Measurements from ENCODE around the gene DOP1B. TPM values are rescaled to one million over a fixed set of nuclear protein-coding genes. Genes with fewer than 3 reads are reported as not detected.

Gene DOP1B
- polyA plus RNA-seq, 3 donors from 2014 or later = 2.5 to 15.5 (median 4.5) TPM

DNA sequence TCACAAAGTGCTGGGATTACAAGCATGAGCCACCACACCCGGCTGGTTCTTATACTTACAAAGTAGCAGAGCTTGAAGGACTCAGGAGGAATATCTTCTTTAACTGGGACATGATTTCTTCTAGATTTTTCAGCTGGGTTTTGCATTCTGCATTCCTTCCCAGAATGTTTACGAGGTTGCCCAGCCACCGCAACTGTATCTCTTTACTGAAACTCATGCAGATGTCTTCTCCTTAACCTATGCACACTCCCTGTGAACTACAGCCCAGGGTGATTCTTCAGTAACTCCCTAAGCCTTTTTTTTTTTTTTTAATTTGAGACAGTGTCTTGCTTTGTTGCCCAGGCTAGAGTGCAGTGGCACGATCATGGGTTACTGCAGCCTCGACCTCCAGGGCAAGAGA, 8.7 kb upstream of the DOP1B start:
- no peak for DNase-seq
- H3K36me3 Mint-ChIP-seq = no peaks in the 10 kb centered on the region
- peaks cover 0 to 5% (median 0%) of the 10 kb centered on the region in 3 donors for H3K27me3 Mint-ChIP-seq (ENCODE audit: low read depth in 3 of 3)
- H3K9me3 Mint-ChIP-seq = no peaks in the 10 kb centered on the region
- H3K4me1 Mint-ChIP-seq = peaks cover 11 to 14% of the 10 kb centered on the region in 2 donors
- H3K4me3 Mint-ChIP-seq = no peak overlapping the region
- H3K27ac Mint-ChIP-seq = no peak overlapping the region

DNA sequence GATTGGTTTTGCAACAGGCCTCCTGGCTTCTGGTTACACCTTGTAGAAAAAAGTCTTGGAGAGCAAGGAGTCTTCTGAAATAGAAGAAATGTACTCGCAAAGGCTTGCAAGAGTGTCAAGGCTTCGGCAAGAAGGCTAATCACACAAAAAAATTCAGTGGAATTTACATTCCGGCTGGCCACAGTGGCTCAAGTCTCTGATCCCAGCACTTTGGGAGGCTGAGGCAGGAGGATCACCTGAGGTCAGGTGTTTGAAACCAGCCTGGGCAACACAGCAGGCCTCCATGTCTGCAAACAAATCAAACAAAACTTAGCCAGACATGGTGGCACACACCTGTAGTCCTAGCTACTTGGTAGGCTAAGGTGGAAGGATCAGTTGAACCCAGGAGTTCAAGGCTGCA, 7.7 kb upstream of the DOP1B start:
- H3K4me3 Mint-ChIP-seq = no peak overlapping the region
- peaks cover 11 to 14% of the 10 kb centered on the region in 2 donors for H3K4me1 Mint-ChIP-seq
- no peaks in the 10 kb centered on the region for H3K9me3 Mint-ChIP-seq
- H3K27ac Mint-ChIP-seq = no peak overlapping the region
- no peaks in the 10 kb centered on the region for H3K36me3 Mint-ChIP-seq
- peaks cover 0 to 5% (median 0%) of the 10 kb centered on the region in 3 donors for H3K27me3 Mint-ChIP-seq (ENCODE audit: low read depth in 3 of 3)
- DNase-seq = no peak

GRCh38 chr21:36149788-36150711, 6.6 kb upstream of the DOP1B start:
- H3K27me3 Mint-ChIP-seq (ENCODE audit: low read depth in 3 of 3) = peaks cover 0 to 5% (median 0%) of the 10 kb centered on the region in 3 donors
- H3K9me3 Mint-ChIP-seq = no peaks in the 10 kb centered on the region
- peak overlapping the region in 1 of 6 donors; percentile 61 for H3K27ac Mint-ChIP-seq
- no peak for DNase-seq
- H3K4me3 Mint-ChIP-seq = no peak overlapping the region
- no peaks in the 10 kb centered on the region for H3K36me3 Mint-ChIP-seq
- peaks cover 11 to 13% of the 10 kb centered on the region in 2 donors for H3K4me1 Mint-ChIP-seq

DNA sequence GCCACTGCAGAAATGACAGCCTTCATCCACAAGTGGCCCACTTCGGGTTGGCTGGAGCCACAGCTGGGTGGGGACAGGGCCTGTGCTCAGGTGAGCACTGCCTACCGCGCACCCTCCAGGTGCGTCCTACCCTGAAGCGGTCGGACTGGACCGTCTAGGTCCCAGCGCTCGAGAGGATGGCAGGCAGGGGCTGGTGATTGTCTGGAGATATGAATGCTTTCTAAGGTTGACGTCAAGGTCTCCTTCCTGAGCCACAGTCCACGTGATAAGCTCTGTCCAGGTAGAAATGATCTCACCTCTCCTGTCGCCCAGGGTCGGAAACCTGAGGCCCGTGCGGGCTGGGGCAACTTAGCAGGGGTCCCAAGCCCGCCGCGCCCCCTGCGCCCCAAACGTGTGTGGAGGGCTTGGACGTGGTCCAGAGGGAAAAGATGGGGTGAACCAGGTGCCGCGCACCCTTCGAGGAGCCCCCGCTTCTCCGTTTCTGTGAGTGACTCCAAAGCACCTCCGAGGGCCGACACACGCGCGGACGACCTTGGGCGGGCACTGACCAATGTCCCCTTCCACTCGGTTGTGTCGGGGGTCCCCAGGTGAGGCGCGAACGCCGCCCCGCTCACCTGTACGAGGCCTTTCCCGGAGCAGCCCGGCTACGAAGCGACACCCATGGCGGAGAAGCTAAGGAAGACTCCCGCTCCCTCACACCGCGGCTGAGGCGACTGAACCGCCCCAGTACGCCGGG, 853 bp upstream of the DOP1B start:
- H3K36me3 Mint-ChIP-seq = peaks cover 0 to 6% (median 0%) of the 10 kb centered on the region in 3 donors
- H3K27me3 Mint-ChIP-seq (ENCODE audit: low read depth in 3 of 3) = peaks cover 0 to 10% (median 0%) of the 10 kb centered on the region in 3 donors
- peak overlapping the region; percentile 74 to 87 (median 82) for H3K4me3 Mint-ChIP-seq
- DNase-seq = no peak
- no peaks in the 10 kb centered on the region for H3K9me3 Mint-ChIP-seq
- peaks cover 22 to 27% of the 10 kb centered on the region in 2 donors for H3K4me1 Mint-ChIP-seq
- peak overlapping the region in 2 of 6 donors; percentile 67 to 68 for H3K27ac Mint-ChIP-seq

GRCh38 chr21:36156339-36156814, 247 bp upstream of the DOP1B start:
- Mint-ChIP-seq H3K27ac (peak overlapping the region in 3 of 6 donors; percentile 31 to 68 (median 67)), H3K4me3 (peak overlapping the region; percentile 74 to 87 (median 82)), H3K27me3 (ENCODE audit: low read depth in 3 of 3) (peaks cover 0 to 10% (median 0%) of the 10 kb centered on the region in 3 donors), H3K9me3 (no peaks in the 10 kb centered on the region), H3K4me1 (peaks cover 23 to 30% of the 10 kb centered on the region in 2 donors), H3K36me3 (peaks cover 0 to 8% (median 0%) of the 10 kb centered on the region in 3 donors)
- peak; percentile 100 for DNase-seq

DNA sequence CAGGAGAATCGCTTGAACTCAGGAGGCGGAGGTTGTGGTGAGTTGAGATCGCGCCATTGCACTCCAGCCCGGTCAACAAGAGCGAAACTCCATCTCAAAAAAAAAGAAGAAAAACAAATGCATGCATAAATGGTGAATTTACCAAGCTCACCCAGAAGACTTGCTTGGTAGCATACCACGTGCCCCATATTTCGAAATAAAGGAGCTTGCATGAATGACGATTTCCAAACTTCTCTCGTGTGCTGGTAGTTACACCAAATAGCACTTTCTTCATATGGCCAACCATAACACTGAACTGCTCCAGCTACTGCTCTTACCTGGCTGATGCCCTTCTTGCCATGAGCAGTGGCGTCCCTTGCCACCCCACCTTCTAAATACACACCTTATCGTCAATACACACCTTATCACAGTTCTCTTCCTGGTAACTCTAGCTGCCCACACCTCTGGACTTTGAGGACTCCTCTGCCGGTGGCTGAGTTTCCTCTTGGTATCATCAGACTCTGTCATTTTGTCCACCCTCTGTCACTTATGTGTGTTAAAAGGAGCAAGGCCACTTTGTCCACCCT, 2.8 kb downstream of the DOP1B start:
- no peaks in the 10 kb centered on the region for H3K9me3 Mint-ChIP-seq
- peaks cover 0 to 5% (median 0%) of the 10 kb centered on the region in 3 donors for H3K27me3 Mint-ChIP-seq (ENCODE audit: low read depth in 3 of 3)
- peaks cover 32 to 56% of the 10 kb centered on the region in 2 donors for H3K4me1 Mint-ChIP-seq
- H3K27ac Mint-ChIP-seq = peak overlapping the region in 1 of 6 donors; percentile 27
- DNase-seq = no peak
- peak overlapping the region; percentile 12 to 57 (median 22) for H3K4me3 Mint-ChIP-seq
- H3K36me3 Mint-ChIP-seq = peaks cover 0 to 8% (median under 1%) of the 10 kb centered on the region in 3 donors

DNA sequence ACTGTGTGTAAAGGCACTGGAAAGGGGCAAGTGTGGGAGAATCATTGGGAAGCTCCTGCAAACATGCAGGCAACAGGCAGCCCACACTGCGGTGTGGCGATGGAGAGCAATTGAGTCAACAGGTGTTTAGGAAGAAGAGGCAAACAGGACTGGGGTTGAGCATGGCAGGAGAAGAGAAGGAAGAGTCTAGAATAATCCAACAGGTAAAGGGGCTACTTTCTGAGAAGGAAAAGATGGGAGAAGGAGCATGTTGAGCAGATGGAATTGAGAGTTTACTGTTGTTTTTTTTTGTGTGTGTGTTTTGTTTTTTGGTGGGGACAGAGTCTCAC, 4.2 kb downstream of the DOP1B start:
- H3K4me1 Mint-ChIP-seq = peaks cover 27 to 58% of the 10 kb centered on the region in 2 donors

DNA sequence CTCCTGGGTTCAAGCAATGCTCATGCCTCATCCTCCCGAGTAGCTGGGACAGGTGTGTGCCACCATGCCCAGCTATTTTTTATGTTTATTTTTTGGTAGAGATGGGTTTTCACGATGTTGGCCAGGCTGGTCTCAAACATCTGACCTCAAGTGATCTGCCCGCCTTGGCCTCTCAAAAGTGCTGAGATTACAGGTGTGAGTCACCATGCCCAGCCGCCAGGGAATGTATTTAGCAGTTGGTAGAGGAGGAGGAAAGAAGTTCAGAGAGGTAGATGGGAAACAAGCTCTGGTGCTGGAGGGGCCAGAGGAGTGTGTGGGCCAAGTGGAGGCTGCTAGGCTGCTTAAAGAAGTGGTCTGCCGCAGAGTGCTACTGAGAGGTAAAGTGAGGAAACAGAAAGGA, 6.0 kb downstream of the DOP1B start:
- H3K27ac Mint-ChIP-seq = peak overlapping the region in 1 of 6 donors; percentile 46

More for the DNA sequence above, 4.2 kb downstream of the DOP1B start:
- Mint-ChIP-seq H3K4me3 (no peak overlapping the region), H3K27me3 (ENCODE audit: low read depth in 3 of 3) (peaks cover 0 to 2% (median 0%) of the 10 kb centered on the region in 3 donors), H3K36me3 (peaks cover 0 to 11% (median 7%) of the 10 kb centered on the region in 3 donors), H3K27ac (peak overlapping the region in 2 of 6 donors; percentile 9 to 62), H3K9me3 (no peaks in the 10 kb centered on the region)
- no peak for DNase-seq

GRCh38 chr21:36163750-36164741, 7.4 kb downstream of the DOP1B start:
- peaks cover 16 to 47% of the 10 kb centered on the region in 2 donors for H3K4me1 Mint-ChIP-seq
- H3K27ac Mint-ChIP-seq = no peak overlapping the region
- H3K36me3 Mint-ChIP-seq = peaks cover 8 to 32% (median 10%) of the 10 kb centered on the region in 3 donors
- peaks cover 0 to 1% (median 0%) of the 10 kb centered on the region in 3 donors for H3K27me3 Mint-ChIP-seq (ENCODE audit: low read depth in 3 of 3)
- DNase-seq = no peak
- H3K4me3 Mint-ChIP-seq = no peak overlapping the region
- no peaks in the 10 kb centered on the region for H3K9me3 Mint-ChIP-seq

More for the DNA sequence above, 6.0 kb downstream of the DOP1B start:
- peaks cover 23 to 54% of the 10 kb centered on the region in 2 donors for H3K4me1 Mint-ChIP-seq
- H3K36me3 Mint-ChIP-seq = peaks cover 6 to 25% (median 10%) of the 10 kb centered on the region in 3 donors
- no peaks in the 10 kb centered on the region for H3K9me3 Mint-ChIP-seq
- no peak for DNase-seq
- H3K4me3 Mint-ChIP-seq = no peak overlapping the region
- H3K27me3 Mint-ChIP-seq (ENCODE audit: low read depth in 3 of 3) = peaks cover 0 to 2% (median 0%) of the 10 kb centered on the region in 3 donors

DNA sequence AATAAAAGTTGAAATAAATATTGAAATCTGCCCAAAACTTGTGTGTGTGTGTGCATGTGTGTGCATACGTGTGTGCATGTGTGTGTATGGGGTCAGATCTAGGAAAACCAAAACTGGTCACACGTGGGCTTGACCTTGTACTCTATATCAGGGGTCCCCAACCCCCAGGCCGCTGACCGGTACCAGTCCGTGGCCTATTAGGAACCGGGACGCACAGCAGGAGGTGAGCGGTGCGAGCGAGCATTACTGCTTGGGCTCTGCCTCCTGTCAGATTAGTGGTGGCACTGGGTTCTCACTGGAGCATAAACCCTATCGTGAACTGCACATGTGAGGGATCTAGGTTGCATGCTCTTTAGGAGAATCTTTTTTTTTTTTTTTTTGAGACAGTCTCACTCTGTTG, 8.7 kb downstream of the DOP1B start:
- H3K27ac Mint-ChIP-seq = no peak overlapping the region
- DNase-seq = no peak
- H3K27me3 Mint-ChIP-seq (ENCODE audit: low read depth in 3 of 3) = peaks cover 0 to 1% (median 0%) of the 10 kb centered on the region in 3 donors

GRCh38 chr21:36166705-36167104, 10.1 kb downstream of the DOP1B start:
- peaks cover 16 to 30% (median 16%) of the 10 kb centered on the region in 3 donors for H3K36me3 Mint-ChIP-seq
- no peaks in the 10 kb centered on the region for H3K9me3 Mint-ChIP-seq
- peaks cover 13 to 32% of the 10 kb centered on the region in 2 donors for H3K4me1 Mint-ChIP-seq
- H3K27me3 Mint-ChIP-seq (ENCODE audit: low read depth in 3 of 3) = peaks cover 0 to 1% (median 0%) of the 10 kb centered on the region in 3 donors
- no peak overlapping the region for H3K4me3 Mint-ChIP-seq
- DNase-seq = no peak
- no peak overlapping the region for H3K27ac Mint-ChIP-seq

More for the DNA sequence above, 8.7 kb downstream of the DOP1B start:
- peaks cover 16 to 32% (median 16%) of the 10 kb centered on the region in 3 donors for H3K36me3 Mint-ChIP-seq
- H3K9me3 Mint-ChIP-seq = no peaks in the 10 kb centered on the region
- H3K4me3 Mint-ChIP-seq = no peak overlapping the region
- peaks cover 11 to 36% of the 10 kb centered on the region in 2 donors for H3K4me1 Mint-ChIP-seq

DNA sequence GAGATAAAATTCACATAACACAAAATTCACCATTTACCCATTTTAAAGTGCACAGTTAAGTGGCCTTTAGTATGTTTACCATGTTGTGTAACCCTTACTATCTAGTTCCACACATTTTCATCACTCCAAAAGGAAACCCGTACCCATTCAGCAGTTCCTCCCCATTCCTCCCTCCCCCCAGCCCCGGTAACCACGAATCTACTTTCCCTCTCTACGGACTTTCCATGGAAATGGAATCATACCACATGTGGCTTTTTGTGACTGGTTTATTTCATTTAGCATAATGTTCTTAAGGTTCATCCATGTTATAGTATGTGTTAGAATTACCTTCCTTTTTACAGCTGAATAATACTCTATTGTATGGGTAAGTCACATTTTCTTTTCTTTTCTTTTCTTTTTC, 10.9 kb downstream of the DOP1B start:
- H3K9me3 Mint-ChIP-seq = no peaks in the 10 kb centered on the region
- no peak overlapping the region for H3K4me3 Mint-ChIP-seq
- H3K36me3 Mint-ChIP-seq = peaks cover 16 to 30% (median 16%) of the 10 kb centered on the region in 3 donors
- H3K4me1 Mint-ChIP-seq = peaks cover 15 to 30% of the 10 kb centered on the region in 2 donors
- no peak for DNase-seq
- peaks cover 0 to 1% (median 0%) of the 10 kb centered on the region in 3 donors for H3K27me3 Mint-ChIP-seq (ENCODE audit: low read depth in 3 of 3)
- H3K27ac Mint-ChIP-seq = peak overlapping the region in 1 of 6 donors; percentile 59

All from immature natural killer cell (primary cell).